H9 (cell line): ENCODE data around the gene DDX47. TPM values are rescaled to one million over a fixed set of nuclear protein-coding genes. Genes with fewer than 3 reads are reported as not detected.

Source experiments
- DNase-seq: peaks from one replicate; pipeline ENCODE4 v3.0.0-alpha.2; 2017
- H2AFZ ChIP-seq: one replicate; pipeline ENCODE4 v1.6.1; 2013; ENCODE audit warnings: mild to moderate bottlenecking, low read length, control low read depth, moderate library complexity
- H2AK5ac ChIP-seq: 2 replicates; pipeline ENCODE4 v1.6.1; 2013; ENCODE audit warnings: low read length, control low read depth, mixed read lengths; ENCODE audit not compliant: insufficient read length
- H2BK120ac ChIP-seq: one replicate; pipeline ENCODE4 v1.6.1; 2013; ENCODE audit warnings: low read depth, mild to moderate bottlenecking, low read length, control low read depth, inconsistent platforms; ENCODE audit not compliant: poor library complexity, severe bottlenecking
- H2BK12ac ChIP-seq: 2 replicates; pipeline ENCODE4 v1.6.1; 2013; ENCODE audit warnings: low read length, control low read depth, mixed read lengths, low read depth; ENCODE audit not compliant: insufficient read length
- H2BK15ac ChIP-seq: 2 replicates; pipeline ENCODE4 v1.6.1; 2013; ENCODE audit warnings: low read depth, low read length, control low read depth
- H2BK20ac ChIP-seq: one replicate; pipeline ENCODE4 v1.6.1; 2013; ENCODE audit warnings: low read depth, mild to moderate bottlenecking, low read length, control low read depth, inconsistent platforms; ENCODE audit not compliant: poor library complexity, severe bottlenecking
- H2BK5ac ChIP-seq: 2 replicates; pipeline ENCODE4 v1.6.1; 2013; ENCODE audit warnings: low read length, control low read depth, mixed read lengths; ENCODE audit not compliant: insufficient read length
- H3K14ac ChIP-seq: 2 replicates; pipeline ENCODE4 v1.6.1; 2013; ENCODE audit warnings: low read length, control low read depth; ENCODE audit not compliant: insufficient read depth
- H3K18ac ChIP-seq: 2 replicates; pipeline ENCODE4 v1.6.1; 2013; ENCODE audit warnings: low read depth, mild to moderate bottlenecking, mixed read lengths, low read length, control low read depth; ENCODE audit not compliant: insufficient read length
- H3K23ac ChIP-seq: 2 replicates; pipeline ENCODE4 v1.6.1; 2013; ENCODE audit warnings: low read length, control low read depth, mixed read lengths, low read depth; ENCODE audit not compliant: insufficient read length
- H3K23me2 ChIP-seq: 2 replicates; pipeline ENCODE4 v1.6.1; 2013; ENCODE audit warnings: low read depth, mild to moderate bottlenecking, mixed read lengths, low read length, control low read depth; ENCODE audit not compliant: insufficient read length, poor library complexity, severe bottlenecking
- H3K27ac ChIP-seq: 2 replicates; pipeline ENCODE4 v1.5.1; 2013; ENCODE audit warnings: low read length, control low read depth, mixed read lengths, low read depth; ENCODE audit not compliant: insufficient read length
- H3K27me3 ChIP-seq: 2 replicates; pipeline ENCODE4 v1.6.1; 2013; ENCODE audit warnings: low read length, control low read depth, inconsistent platforms; ENCODE audit not compliant: insufficient read depth
- H3K4ac ChIP-seq: 2 replicates; pipeline ENCODE4 v1.6.1; 2013; ENCODE audit warnings: low read depth, mild to moderate bottlenecking, control low read depth, inconsistent platforms, low read length, moderate library complexity
- H3K4me1 ChIP-seq: 2 replicates; pipeline ENCODE4 v1.6.1; 2013; ENCODE audit warnings: low read length, control low read depth, inconsistent platforms; ENCODE audit not compliant: insufficient read depth
- H3K4me2 ChIP-seq: 2 replicates; pipeline ENCODE4 v1.6.1; 2013; ENCODE audit warnings: low read length, control low read depth, mixed read lengths; ENCODE audit not compliant: insufficient read length, insufficient read depth
- H3K56ac ChIP-seq: 2 replicates; pipeline ENCODE4 v1.6.1; 2013; ENCODE audit warnings: low read depth, mild to moderate bottlenecking, mixed read lengths, low read length, control low read depth; ENCODE audit not compliant: insufficient read length
- H3K79me1 ChIP-seq: 2 replicates; pipeline ENCODE4 v1.6.1; 2013; ENCODE audit warnings: low read depth, mild to moderate bottlenecking, moderate library complexity, low read length, control low read depth, inconsistent platforms; ENCODE audit not compliant: insufficient read depth, poor library complexity, severe bottlenecking
- H3K79me2 ChIP-seq: 2 replicates; pipeline ENCODE4 v1.6.1; 2013; ENCODE audit warnings: low read length, control low read depth, inconsistent platforms; ENCODE audit not compliant: insufficient read depth
- H3K9ac ChIP-seq: 2 replicates; pipeline ENCODE4 v1.6.1; 2013; ENCODE audit warnings: low read length, control low read depth, mixed read lengths; ENCODE audit not compliant: insufficient read length; ENCODE audit errors: extremely low read depth
- H3K9me3 ChIP-seq: one replicate; pipeline ENCODE4 v1.6.1; 2013; ENCODE audit warnings: low read depth, low read length, inconsistent platforms; ENCODE audit not compliant: control insufficient read depth
- H3T11ph ChIP-seq: one replicate; pipeline ENCODE4 v1.6.1; 2013; ENCODE audit warnings: mild to moderate bottlenecking, low read length, control low read depth, inconsistent platforms
- H4K20me1 ChIP-seq: one replicate; pipeline ENCODE4 v1.6.1; 2013; ENCODE audit not compliant: control insufficient read depth, insufficient read length, insufficient read depth
- H4K5ac ChIP-seq: 2 replicates; pipeline ENCODE4 v1.6.1; 2013; ENCODE audit warnings: low read depth, mild to moderate bottlenecking, mixed read lengths, low read length, control low read depth; ENCODE audit not compliant: insufficient read length
- H4K8ac ChIP-seq: replicated peaks from 2 replicates; pipeline ENCODE4 v1.6.1; 2013; ENCODE audit warnings: low read length, control low read depth, mixed read lengths, low read depth; ENCODE audit not compliant: insufficient read length
- H4K91ac ChIP-seq: 2 replicates; pipeline ENCODE4 v1.6.1; 2013; ENCODE audit warnings: low read depth, mild to moderate bottlenecking, moderate library complexity, mixed read lengths, low read length, control low read depth; ENCODE audit not compliant: insufficient read length
- H3K27ac Mint-ChIP-seq, 3 experiments: 2 replicates in 2 of 3; 3 replicates in 1 of 3; pipeline ENCODE4 v1.8.0; 2020 to 2021; ENCODE audit warnings: mixed read lengths in 3 of 3, mild to moderate bottlenecking in 1 of 3, moderate library complexity in 1 of 3
- H3K27me3 Mint-ChIP-seq: 2 replicates; pipeline ENCODE4 v1.8.0; 2021; ENCODE audit warnings: low read depth, mild to moderate bottlenecking, moderate library complexity, mixed read lengths
- H3K36me3 Mint-ChIP-seq, 3 experiments: 2 replicates in 2 of 3; 3 replicates in 1 of 3; pipeline ENCODE4 v1.8.0; 2020 to 2021; ENCODE audit warnings: low read depth in 3 of 3, mixed read lengths in 3 of 3; ENCODE audit not compliant: insufficient read depth in 1 of 3
- H3K4me1 Mint-ChIP-seq, 2 experiments: 2 replicates each; pipeline ENCODE4 v1.8.0; 2020; ENCODE audit warnings: mixed read lengths in 2 of 2
- H3K4me3 Mint-ChIP-seq, 2 experiments: 2 replicates in 1 of 2; 3 replicates in 1 of 2; pipeline ENCODE4 v1.8.0; 2020 to 2021; ENCODE audit warnings: mild to moderate bottlenecking in 2 of 2, mixed read lengths in 2 of 2, moderate library complexity in 1 of 2
- H3K9me3 Mint-ChIP-seq, 2 experiments: 2 replicates in 1 of 2; 3 replicates in 1 of 2; pipeline ENCODE4 v1.8.0; 2020; ENCODE audit warnings: mild to moderate bottlenecking in 2 of 2, mixed read lengths in 2 of 2, moderate library complexity in 1 of 2
- CTCF ChIP-seq: fragments of 200-600 bp; sonication (generic); conservative IDR thresholded peaks from 3 replicates; pipeline ENCODE4 v1.8.0; 2021; ENCODE audit warnings: antibody characterized with exemption, mild to moderate bottlenecking
- WGBS: extraction: QIAGEN DNeasy Blood & Tissue Kit; methylation state at CpG from one replicate; pipeline ENCODE4 v1.1.7; 2013; ENCODE audit warnings: missing lambda C conversion rate, low lambda C conversion rate, mixed read lengths; ENCODE audit not compliant: insufficient read length; ENCODE audit errors: extremely low coverage; 5-methylcytosine and 5-hydroxymethylcytosine counted together
- total RNA-seq: library from RNA; stranded (reverse); gene quantifications from 2 replicates; pipeline ENCODE4 v1.2.1, GENCODE V29; 2021

Gene DDX47
- total RNA-seq, 1 experiment from 2014 or later: 78.2 TPM

- H3K4me1 Mint-ChIP-seq: peaks cover 21 to 26% of the 10 kb centered on the region in 2 experiments
- H2BK12ac ChIP-seq: no peak overlapping the region
- no peaks in the 10 kb centered on the region for H3K23me2 ChIP-seq
- H3K23ac ChIP-seq: no peak overlapping the region
- H3K18ac ChIP-seq: no peak overlapping the region
- no peak overlapping the region for H3K9ac ChIP-seq
- no peak overlapping the region for H3K14ac ChIP-seq
- H3K79me2 ChIP-seq: no peaks in the 10 kb centered on the region
- no peak overlapping the region for H4K91ac ChIP-seq
- H3K4ac ChIP-seq: no peak overlapping the region
- no peak for DNase-seq
- H2BK120ac ChIP-seq: no peak overlapping the region
- peak overlapping the region; percentile 38 to 48; a peak in 3 of 5 replicates for H3K4me3 Mint-ChIP-seq
- no peak overlapping the region for H2BK5ac ChIP-seq
- no peak overlapping the region for H2AK5ac ChIP-seq
- H3K9me3 Mint-ChIP-seq: no peaks in the 10 kb centered on the region; a peak in 1 of 5 replicates
- H2AFZ ChIP-seq: no peak overlapping the region
- no peak overlapping the region for H3K4me2 ChIP-seq
- H3K27ac Mint-ChIP-seq: no peak overlapping the region
- no peaks in the 10 kb centered on the region for H3K36me3 Mint-ChIP-seq
- no peak for TF ChIP-seq CTCF
- H4K8ac ChIP-seq: no peak overlapping the region
- no peak overlapping the region for H3K56ac ChIP-seq
- H3K79me1 ChIP-seq: no peaks in the 10 kb centered on the region
- no peak overlapping the region for H3T11ph ChIP-seq
- peaks cover 13% of the 10 kb centered on the region; the same call in 1 of the 2 replicates for H3K27me3 ChIP-seq
- no peak overlapping the region for H2BK15ac ChIP-seq
- H4K5ac ChIP-seq: no peak overlapping the region
- no peak overlapping the region for H3K27ac ChIP-seq
- H3K27me3 Mint-ChIP-seq: peaks cover 48% of the 10 kb centered on the region
- whole genome bisulfite sequencing: no CpG with 5 or more reads among the region's 4 CpGs
- no peak overlapping the region for H2BK20ac ChIP-seq
- H3K4me1 ChIP-seq: peaks cover 10% of the 10 kb centered on the region
- no peaks in the 10 kb centered on the region for H3K9me3 ChIP-seq
- H4K20me1 ChIP-seq: no peaks in the 10 kb centered on the region
Measured at GRCh38 chr12:12786351-12786705, 26.8 kb upstream of the DDX47 start.
